WTC11 (cell line): ENCODE measurements around the gene DAPK3. TPM values are rescaled to one million over a fixed set of nuclear protein-coding genes. Genes with fewer than 3 reads are reported as not detected.

Experiments used
- ATAC-seq: fragments of 200-7000 bp; cut with Tn5 transposase; 2 replicates; pipeline ENCODE4 v1.10.0; 2021; ENCODE audit warnings: mild to moderate bottlenecking, moderate library complexity
- CTCF ChIA-PET: fragments of 300-600 bp; sonication (Branson Sonifier 250); formaldehyde crosslinking; loops from one replicate; lab custom pipeline; 2021; ENCODE audit warnings: antibody characterized with exemption; lab: Charles Lee
- POLR2A ChIA-PET: fragments of 350-600 bp; sonication (Branson Sonifier 250); formaldehyde crosslinking; loops from one replicate; lab custom pipeline; 2021; ENCODE audit warnings: antibody characterized with exemption; lab: Charles Lee
- DNase-seq: peaks from one replicate; pipeline ENCODE4 v3.0.0; 2021; ENCODE audit warnings: low spot score
- H3K27ac Mint-ChIP-seq: 2 replicates; pipeline ENCODE4 v1.8.0; 2021; ENCODE audit warnings: mixed read lengths
- H3K27me3 Mint-ChIP-seq: 2 replicates; pipeline ENCODE4 v1.8.0; 2021; ENCODE audit warnings: low read depth, mild to moderate bottlenecking, moderate library complexity, mixed read lengths
- H3K36me3 Mint-ChIP-seq: 2 replicates; pipeline ENCODE4 v1.8.0; 2021; ENCODE audit warnings: mixed read lengths
- H3K4me1 Mint-ChIP-seq: 2 replicates; pipeline ENCODE4 v1.8.0; 2022; ENCODE audit warnings: mixed read lengths
- H3K4me3 Mint-ChIP-seq: 2 replicates; pipeline ENCODE4 v1.8.0; 2021; ENCODE audit warnings: mild to moderate bottlenecking, moderate library complexity, mixed read lengths
- H3K9me3 Mint-ChIP-seq: 2 replicates; pipeline ENCODE4 v1.8.0; 2021; ENCODE audit warnings: mixed read lengths
- ATF1 ChIP-seq: sonication (generic); formaldehyde crosslinking; IDR thresholded peaks from 2 replicates; pipeline ENCODE4 v1.8.1; 2023; ENCODE audit warnings: mild to moderate bottlenecking, moderate library complexity, missing genetic modification reagents
- ATF2 ChIP-seq: sonication (generic); formaldehyde crosslinking; IDR thresholded peaks from 2 replicates; pipeline ENCODE4 v1.8.1; 2022; ENCODE audit warnings: low read depth, missing genetic modification reagents, borderline replicate concordance
- E2F5 ChIP-seq: sonication (generic); formaldehyde crosslinking; IDR thresholded peaks from 2 replicates; pipeline ENCODE4 v1.8.1; 2022; ENCODE audit warnings: mild to moderate bottlenecking, moderate library complexity, missing genetic modification reagents
- HMGA2 ChIP-seq: fragments of 250-450 bp; sonication (Bioruptor Pico); IDR thresholded peaks from 2 replicates; pipeline ENCODE4 v1.4.0; 2021; ENCODE audit warnings: mild to moderate bottlenecking, moderate library complexity
- IRF2 ChIP-seq: sonication (generic); formaldehyde crosslinking; IDR thresholded peaks from 2 replicates; pipeline ENCODE4 v1.8.0; 2022; ENCODE audit warnings: low read depth, missing genetic modification reagents, borderline replicate concordance
- MLX ChIP-seq: sonication (generic); formaldehyde crosslinking; IDR thresholded peaks from 2 replicates; pipeline ENCODE4 v1.8.1; 2023; ENCODE audit warnings: mild to moderate bottlenecking, missing genetic modification reagents, moderate library complexity
- MYBL2 ChIP-seq: sonication (generic); formaldehyde crosslinking; IDR thresholded peaks from 2 replicates; pipeline ENCODE4 v1.8.1; 2023; ENCODE audit warnings: mild to moderate bottlenecking, moderate library complexity, missing genetic modification reagents
- NFE2L1 ChIP-seq: sonication (generic); formaldehyde crosslinking; IDR thresholded peaks from 2 replicates; pipeline ENCODE4 v1.8.1; 2023; ENCODE audit warnings: missing genetic modification reagents
- PRDM15 ChIP-seq: sonication (generic); formaldehyde crosslinking; IDR thresholded peaks from 2 replicates; pipeline ENCODE4 v1.8.0; 2022; ENCODE audit warnings: missing genetic modification reagents
- PREB ChIP-seq: sonication (generic); formaldehyde crosslinking; IDR thresholded peaks from 2 replicates; pipeline ENCODE4 v1.8.1; 2022; ENCODE audit warnings: mild to moderate bottlenecking, missing genetic modification reagents, moderate library complexity, borderline replicate concordance
- STAT6 ChIP-seq: sonication (generic); formaldehyde crosslinking; conservative IDR thresholded peaks from 2 replicates; pipeline ENCODE4 v1.8.1; 2023; ENCODE audit warnings: mild to moderate bottlenecking, low read depth, missing genetic modification reagents, moderate library complexity
- ZNF121 ChIP-seq: sonication (generic); formaldehyde crosslinking; IDR thresholded peaks from 2 replicates; pipeline ENCODE4 v1.8.0; 2023; ENCODE audit warnings: missing genetic modification reagents
- ZNF232 ChIP-seq: sonication (generic); formaldehyde crosslinking; IDR thresholded peaks from 2 replicates; pipeline ENCODE4 v1.8.0; 2022; ENCODE audit warnings: mild to moderate bottlenecking, missing genetic modification reagents
- ZNF263 ChIP-seq: sonication (generic); formaldehyde crosslinking; IDR thresholded peaks from 2 replicates; pipeline ENCODE4 v1.8.1; 2022; ENCODE audit warnings: low read depth, mild to moderate bottlenecking, moderate library complexity, missing genetic modification reagents
- ZNF281 ChIP-seq: sonication (generic); formaldehyde crosslinking; IDR thresholded peaks from 2 replicates; pipeline ENCODE4 v1.8.0; 2023; ENCODE audit warnings: mild to moderate bottlenecking, missing genetic modification reagents
- ZNF423 ChIP-seq: fragments of 250-450 bp; sonication (Bioruptor Pico); IDR thresholded peaks from 2 replicates; pipeline ENCODE4 v2.1.2; 2022; ENCODE audit warnings: mild to moderate bottlenecking, moderate library complexity
- ZNF671 ChIP-seq: fragments of 250-450 bp; sonication (Bioruptor Pico); IDR thresholded peaks from 2 replicates; pipeline ENCODE4 v1.8.0; 2021; ENCODE audit warnings: mild to moderate bottlenecking
- total RNA-seq: library from RNA; stranded (reverse); gene quantifications from 3 replicates; pipeline ENCODE4 v1.2.3, GENCODE V29; 2021

The DAPK3 gene
- total RNA-seq, 1 experiment from 2014 or later, result 73.5 TPM

GRCh38 chr19:4018775-4019504 is 48.0 kb upstream of the DAPK3 start (continued):
- TF ChIP-seq MYBL2 (CRISPR knock-in tag), result no peak
- TF ChIP-seq ZNF281 (CRISPR knock-in tag), result no peak

GRCh38 chr19:4018140-4018613 is 47.3 kb upstream of the DAPK3 start:
- no peaks in the 10 kb centered on the region for H3K9me3 Mint-ChIP-seq
- H3K36me3 Mint-ChIP-seq, result peaks cover 8% of the 10 kb centered on the region
- ATAC-seq, result no peak
- 0 out of 2 replicates have a peak, but pooled peaks cover 3% of the 10 kb centered on the region for H3K4me1 Mint-ChIP-seq
- H3K4me3 Mint-ChIP-seq, result no peak overlapping the region
- POLR2A ChIA-PET, result no interaction called here
- no peaks in the 10 kb centered on the region for H3K27me3 Mint-ChIP-seq
- CTCF ChIA-PET, result no interaction called here
- peak overlapping the region; percentile 42; the same call in 1 of the 2 replicates for H3K27ac Mint-ChIP-seq
- TF ChIP-seq ZNF671 (CRISPR knock-in tag) (no peak), ATF1 (CRISPR knock-in tag) (no peak), HMGA2 (no peak)
- no peak for DNase-seq

- DNase-seq (no peak), ATAC-seq (no peak)
- Mint-ChIP-seq H3K27me3 (no peaks in the 10 kb centered on the region), H3K36me3 (peaks cover 11% of the 10 kb centered on the region), H3K4me1 (0 out of 2 replicates have a peak, but pooled peaks cover 3% of the 10 kb centered on the region), H3K9me3 (no peaks in the 10 kb centered on the region), H3K4me3 (no peak overlapping the region), H3K27ac (no peak overlapping the region)
- CTCF ChIA-PET, result interaction anchor here (1.2 kb wide), 1 partner anchor 30 kb away, joined by 3 read pairs; no protein-coding TSS in a partner anchor
- POLR2A ChIA-PET, result interaction anchor here (0.6 kb wide), 1 partner anchor 1236 kb away, joined by 3 read pairs; no protein-coding TSS in a partner anchor
- TF ChIP-seq PRDM15 (CRISPR knock-in tag), result no peak
- no peak for TF ChIP-seq IRF2
- no peak for TF ChIP-seq ATF2 (CRISPR knock-in tag)
- TF ChIP-seq NFE2L1 (CRISPR knock-in tag), result no peak
- no peak for TF ChIP-seq STAT6 (CRISPR knock-in tag)
- TF ChIP-seq ZNF121 (CRISPR knock-in tag), result no peak
- no peak for TF ChIP-seq MLX (CRISPR knock-in tag)
- no peak for TF ChIP-seq ATF1 (CRISPR knock-in tag)
- TF ChIP-seq ZNF263, result no peak
- no peak for TF ChIP-seq ZNF232 (CRISPR knock-in tag)
- no peak for TF ChIP-seq PREB (CRISPR knock-in tag)
- no peak for TF ChIP-seq ZNF423 (CRISPR knock-in tag)
- TF ChIP-seq E2F5 (CRISPR knock-in tag), result no peak
These were observed 46.2 kb upstream of the DAPK3 start for GRCh38 chr19:4016903-4017638.
